Testis (tissue), 3 donors: Measurements from ENCODE around the gene NAT16. TPM values are rescaled to one million over a fixed set of nuclear protein-coding genes. Genes with fewer than 3 reads are reported as not detected.

Source experiments
- DNase-seq: peaks from one replicate; pipeline ENCODE4 v3.0.0-alpha.2; 2019
- H3K27ac ChIP-seq, 2 donors: fragments of 200-600 bp; sonication (generic); one replicate each; pipeline ENCODE4 v1.5.1; 2019
- H3K27me3 ChIP-seq: fragments of 200-600 bp; sonication (generic); one replicate; pipeline ENCODE4 v1.5.1; 2019
- H3K36me3 ChIP-seq: fragments of 200-600 bp; sonication (generic); one replicate; pipeline ENCODE4 v1.5.1; 2017; ENCODE audit warnings: low read depth; ENCODE audit errors: missing control alignments
- H3K4me1 ChIP-seq: fragments of 200-600 bp; sonication (generic); one replicate; pipeline ENCODE4 v1.5.1; 2019
- H3K4me3 ChIP-seq, 2 donors: fragments of 200-600 bp; sonication (generic); one replicate each; pipeline ENCODE4 v1.5.1; 2017 to 2019
- H3K9me3 ChIP-seq: fragments of 200-600 bp; sonication (generic); one replicate; pipeline ENCODE4 v1.5.1; 2017
- POLR2A ChIP-seq: fragments of 450-650 bp; IDR thresholded peaks from one replicate; pipeline ENCODE4 v1.6.1; 2017; ENCODE audit warnings: antibody characterized with exemption, mild to moderate bottlenecking, moderate library complexity
- WGBS, 2 donors: methylation state at CpG; one replicate each; pipeline ENCODE4 v1.1.5; 2018; 5-methylcytosine and 5-hydroxymethylcytosine counted together
- intact Hi-C: fragments of 100-400 bp; cut with DNase I; formaldehyde crosslinking; loops from one replicate; pipeline ENCODE4 v1.15.1; 2023; ENCODE audit warnings: low total_unique reads
- polyA plus RNA-seq: library from polyadenylated mRNA; stranded (reverse); fragments of 350-450 nt; fragmentation: Illumina TruSeq; extraction: RNeasy Lipid Tissue Mini Kit (QIAGEN cat#74804); gene quantifications from one replicate; pipeline ENCODE4 v1.2.3, GENCODE V29; 2014; ENCODE audit warnings: low read depth, low replicate concordance; ENCODE audit not compliant: insufficient read depth
- total RNA-seq, 2 donors: library from RNA; depleted of rRNA; stranded (reverse); fragments of >200 nt; gene quantifications; one replicate each; pipeline ENCODE4 v1.2.3, GENCODE V29; 2016
- TF ChIP-seq, protein P1 (sequence below), 3 experiments: fragments of 450-650 bp in 2 of 3; fragments of 200-600 bp in 1 of 3; sonication (generic) in 1 of 3; IDR thresholded peaks; one replicate each; pipeline ENCODE4 v1.5.1; 2016 to 2019; ENCODE audit warnings: antibody characterized with exemption in 3 of 3, mild to moderate bottlenecking in 2 of 3, moderate library complexity in 1 of 3

NAT16 gene
- total and polyA plus RNA-seq, 3 donors from 2014 or later: 0.26 to 0.50 (median 0.31) TPM

DNA sequence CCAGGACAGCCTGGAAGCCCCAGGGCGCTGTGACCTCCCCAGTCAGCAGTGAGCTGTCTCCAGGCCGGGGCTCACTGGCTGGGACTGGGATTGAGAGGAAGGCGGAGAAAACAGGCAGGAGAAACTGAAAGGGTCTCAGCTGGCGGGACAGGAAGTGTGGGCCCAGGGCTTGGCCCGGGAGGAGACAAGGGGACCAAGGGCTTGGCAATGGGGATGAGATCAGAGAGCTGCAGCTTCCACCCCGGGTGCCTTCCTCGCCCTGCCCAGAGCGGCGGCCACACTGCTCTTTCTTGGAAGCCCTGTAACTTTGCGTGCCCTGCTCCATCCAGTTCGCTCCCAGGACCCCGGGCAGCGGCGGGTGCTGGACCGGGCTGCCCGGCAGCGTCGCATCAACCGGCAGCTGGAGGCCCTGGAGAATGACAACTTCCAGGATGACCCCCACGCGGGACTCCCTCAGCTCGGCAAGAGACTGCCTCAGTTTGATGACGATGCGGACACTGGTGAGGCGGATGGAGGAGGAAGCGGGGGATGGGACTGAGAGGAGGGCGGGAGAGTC, 42.3 kb upstream of the NAT16 start:
- Histone ChIP-seq H3K36me3 (no peaks in the 10 kb centered on the region), H3K4me1 (peaks cover 10% of the 10 kb centered on the region)
- 87 to 97% methylated on average over 13 to 27 of the region's 27 CpGs for WGBS, 2 donors

DNA sequence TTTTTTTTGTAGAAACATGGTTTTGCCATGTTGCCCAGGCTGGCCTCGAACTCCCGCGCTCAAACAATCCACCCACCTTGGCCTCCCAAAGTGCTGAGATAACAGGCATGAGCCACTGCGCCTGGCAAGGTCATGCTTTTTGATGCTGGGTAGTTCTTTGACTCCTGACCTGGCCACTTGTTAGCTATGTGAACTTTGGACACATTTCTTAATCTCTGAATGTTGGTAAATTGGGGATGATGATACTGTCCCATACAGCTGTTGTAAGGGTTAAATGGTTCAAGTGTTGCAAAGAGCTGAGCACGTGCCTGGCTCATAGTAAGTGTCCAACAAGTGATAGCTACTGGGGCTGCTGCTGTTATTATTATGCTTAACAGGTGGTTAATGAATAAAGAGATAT, 40.2 kb upstream of the NAT16 start:
- intact Hi-C loops: no loop called here
- no peaks in the 10 kb centered on the region for H3K36me3 ChIP-seq
- no peaks in the 10 kb centered on the region for H3K9me3 ChIP-seq
- no peak for DNase-seq
- no peak for TF ChIP-seq POLR2A
- TF ChIP-seq, protein P1, sequence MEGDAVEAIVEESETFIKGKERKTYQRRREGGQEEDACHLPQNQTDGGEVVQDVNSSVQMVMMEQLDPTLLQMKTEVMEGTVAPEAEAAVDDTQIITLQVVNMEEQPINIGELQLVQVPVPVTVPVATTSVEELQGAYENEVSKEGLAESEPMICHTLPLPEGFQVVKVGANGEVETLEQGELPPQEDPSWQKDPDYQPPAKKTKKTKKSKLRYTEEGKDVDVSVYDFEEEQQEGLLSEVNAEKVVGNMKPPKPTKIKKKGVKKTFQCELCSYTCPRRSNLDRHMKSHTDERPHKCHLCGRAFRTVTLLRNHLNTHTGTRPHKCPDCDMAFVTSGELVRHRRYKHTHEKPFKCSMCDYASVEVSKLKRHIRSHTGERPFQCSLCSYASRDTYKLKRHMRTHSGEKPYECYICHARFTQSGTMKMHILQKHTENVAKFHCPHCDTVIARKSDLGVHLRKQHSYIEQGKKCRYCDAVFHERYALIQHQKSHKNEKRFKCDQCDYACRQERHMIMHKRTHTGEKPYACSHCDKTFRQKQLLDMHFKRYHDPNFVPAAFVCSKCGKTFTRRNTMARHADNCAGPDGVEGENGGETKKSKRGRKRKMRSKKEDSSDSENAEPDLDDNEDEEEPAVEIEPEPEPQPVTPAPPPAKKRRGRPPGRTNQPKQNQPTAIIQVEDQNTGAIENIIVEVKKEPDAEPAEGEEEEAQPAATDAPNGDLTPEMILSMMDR (IDR thresholded peaks at IDR 0.05): no peak
- H3K4me1 ChIP-seq: peaks cover 19% of the 10 kb centered on the region
- no peak overlapping the region for H3K27ac ChIP-seq
- no peaks in the 10 kb centered on the region for H3K27me3 ChIP-seq
- H3K4me3 ChIP-seq: no peak overlapping the region
- 77 to 82% methylated on average over 5 of the region's 5 CpGs for WGBS, 2 donors

More for the DNA sequence above, 42.3 kb upstream of the NAT16 start:
- Histone ChIP-seq H3K9me3 (no peaks in the 10 kb centered on the region), H3K27ac (no peak overlapping the region), H3K27me3 (no peaks in the 10 kb centered on the region), H3K4me3 (no peak overlapping the region)
- DNase-seq: no peak
- TF ChIP-seq, protein P1 (IDR thresholded peaks at IDR 0.05): no peak
- no peak for TF ChIP-seq POLR2A
- intact Hi-C loops: no loop called here

DNA sequence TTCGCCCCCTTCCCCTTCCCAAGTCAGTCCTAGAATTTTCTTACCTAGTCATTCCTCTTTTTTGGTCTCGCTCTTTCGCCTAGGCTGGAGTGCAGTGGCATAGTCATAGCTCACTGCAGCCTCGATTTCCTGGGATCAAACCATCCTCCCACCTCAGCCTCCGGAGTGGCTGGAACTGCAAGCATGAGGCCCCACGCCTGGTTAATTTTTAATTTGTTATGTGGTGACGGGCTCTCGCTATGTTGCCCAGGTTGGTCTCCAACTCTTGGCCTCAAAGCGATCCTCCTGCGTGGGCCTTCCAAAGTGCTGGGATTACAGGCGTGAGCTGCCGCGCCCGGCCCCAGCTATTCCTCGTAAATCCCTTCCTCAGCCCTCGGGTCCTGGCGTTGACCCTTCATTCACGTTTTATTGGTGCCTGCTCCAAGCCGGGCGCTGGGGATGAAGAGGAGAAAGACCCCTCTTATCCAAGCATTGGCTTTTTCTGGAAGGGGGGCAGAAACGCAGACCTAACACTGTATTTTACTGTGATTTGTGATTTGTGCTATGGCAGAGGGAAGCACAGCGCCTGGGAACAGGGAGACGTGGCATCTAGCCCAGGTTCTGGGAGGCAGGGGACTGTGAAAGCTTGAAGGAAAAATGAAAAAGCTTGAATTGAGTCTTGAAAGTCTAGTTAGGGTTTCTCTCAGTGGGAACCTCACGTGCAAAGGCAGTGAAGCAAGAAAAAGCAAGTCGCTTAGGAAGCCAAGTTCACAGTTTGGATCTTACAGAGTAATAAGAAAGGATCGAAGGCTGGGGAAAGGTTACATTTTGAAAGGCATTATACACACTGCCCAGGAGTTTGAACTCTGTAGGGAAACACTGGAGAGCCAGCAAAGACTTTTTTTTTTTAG, 38.4 kb upstream of the NAT16 start:
- TF ChIP-seq, protein P1 (IDR thresholded peaks at IDR 0.05): no peak
- no peak for TF ChIP-seq POLR2A
- H3K36me3 ChIP-seq: no peaks in the 10 kb centered on the region
- H3K27ac ChIP-seq: peak overlapping the region in 1 of 2 donors; percentile 84
- H3K4me1 ChIP-seq: peaks cover 19% of the 10 kb centered on the region
- H3K9me3 ChIP-seq: no peaks in the 10 kb centered on the region
- 5% methylated on average over 26 of the region's 26 CpGs for WGBS, 2 donors
- no peaks in the 10 kb centered on the region for H3K27me3 ChIP-seq
- intact Hi-C loops: no loop called here
- peak overlapping the region; percentile 65 to 84 for H3K4me3 ChIP-seq
- DNase-seq: no peak

GRCh38 chr7:101217388-101218235, 37.5 kb upstream of the NAT16 start, which contains the start of the genes PLOD3 and ZNHIT1:
TSS of gene PLOD3 (minus strand) at chr7:101217581. CDS start at chr7:101217274, 307 bp downstream.
TSS of gene ZNHIT1 (plus strand) at chr7:101218165. CDS start at chr7:101218196, 31 bp downstream.
- intact Hi-C loops: no loop called here
- 1% methylated on average over 45 to 51 of the region's 57 CpGs for WGBS, 2 donors
- DNase-seq: peak; percentile 98
- peak within 1 kb of the TSS; percentile 65 to 84 for H3K4me3 ChIP-seq
- H3K27me3 ChIP-seq: no peaks in the 10 kb centered on the region
- peaks cover 19% of the 10 kb centered on the region for H3K4me1 ChIP-seq
- no peak for TF ChIP-seq POLR2A
- peak within 1 kb of the TSS; percentile 74 to 84 for H3K27ac ChIP-seq
- H3K36me3 ChIP-seq: no peaks in the 10 kb centered on the region
- H3K9me3 ChIP-seq: no peaks in the 10 kb centered on the region
